Activated CD4-positive, alpha-beta T cell treated with anti-CD3 and anti-CD28 coated beads, Interleukin-2, amount 50 U/mL, for 24 hours (primary cell): ENCODE measurements around the gene SLC25A47.
"Not testable (repeated sequence)": the region's sequence is repeated elsewhere in the genome, so short reads cannot be mapped to it uniquely, and the experiment has no call there.

Experiments
- DNase-seq, 2 donors: peaks; one replicate each; pipeline ENCODE4 v3.0.0-alpha.2; 2020; ENCODE audit warnings: low read depth in 1 of 2, low spot score in 1 of 2

SLC25A47 gene

DNA sequence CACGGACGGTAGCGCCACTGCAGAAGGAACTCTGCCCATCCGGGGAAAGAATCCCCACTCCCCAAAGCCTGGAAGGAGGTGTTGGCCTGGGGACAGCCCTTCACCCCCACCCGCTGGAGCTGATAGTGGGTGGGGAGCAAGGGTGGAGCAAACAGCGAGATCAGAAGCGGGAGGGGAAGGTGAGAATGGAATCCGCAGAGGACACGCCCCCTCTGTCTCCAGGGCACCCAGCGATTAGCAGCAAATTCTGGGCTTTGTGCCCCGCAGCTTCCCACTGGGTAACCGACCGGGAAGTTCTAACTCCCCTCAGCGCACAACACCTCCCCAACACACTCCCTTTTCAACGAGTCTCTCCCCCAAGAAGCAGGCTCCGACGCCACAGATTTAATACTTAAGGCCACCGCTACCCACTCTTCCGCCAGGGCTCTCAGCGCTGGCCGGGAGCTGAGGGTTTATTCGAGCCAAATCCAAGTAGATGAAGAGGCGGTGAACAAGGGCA is 18.3 kb upstream of the SLC25A47 start:
- DNase-seq, result no peak

DNA sequence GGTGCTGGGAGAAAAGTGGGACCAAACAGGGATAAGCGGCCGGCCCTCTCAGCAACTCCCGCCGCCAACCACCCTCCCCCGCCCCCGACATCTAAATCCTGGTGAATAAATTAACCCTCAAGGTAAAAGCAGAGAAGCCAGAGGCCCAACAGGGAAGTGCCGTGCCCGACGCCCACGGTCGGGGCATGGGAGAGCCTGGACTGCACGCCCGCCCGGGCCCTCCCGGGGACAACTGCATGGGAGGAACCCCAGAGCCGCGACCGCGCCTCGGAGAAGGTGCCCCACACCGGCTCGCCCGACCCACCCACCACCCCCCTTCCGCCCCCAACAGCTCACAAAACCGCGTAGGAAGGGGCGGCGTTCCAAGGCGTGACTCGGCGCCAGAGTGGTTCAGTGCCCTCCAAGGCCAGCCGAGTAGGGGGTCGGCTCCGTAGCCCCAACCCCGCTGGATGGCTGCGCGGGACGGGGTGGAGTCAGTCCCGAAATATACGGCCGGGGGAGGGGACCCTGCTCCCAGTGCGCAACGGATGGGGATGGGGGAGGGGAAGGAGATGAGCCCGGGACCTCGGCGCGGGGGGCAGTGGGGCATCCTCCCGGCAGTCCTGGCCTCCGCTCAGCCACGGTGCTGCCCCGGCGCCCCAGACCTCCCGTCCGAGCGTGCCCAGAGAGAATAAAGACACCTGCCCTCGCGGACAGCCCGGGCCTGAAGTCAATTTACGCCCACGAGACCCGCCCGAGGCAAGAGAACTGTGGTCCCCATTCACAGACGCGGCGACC is 17.6 kb upstream of the SLC25A47 start:
- DNase-seq, result no peak

DNA sequence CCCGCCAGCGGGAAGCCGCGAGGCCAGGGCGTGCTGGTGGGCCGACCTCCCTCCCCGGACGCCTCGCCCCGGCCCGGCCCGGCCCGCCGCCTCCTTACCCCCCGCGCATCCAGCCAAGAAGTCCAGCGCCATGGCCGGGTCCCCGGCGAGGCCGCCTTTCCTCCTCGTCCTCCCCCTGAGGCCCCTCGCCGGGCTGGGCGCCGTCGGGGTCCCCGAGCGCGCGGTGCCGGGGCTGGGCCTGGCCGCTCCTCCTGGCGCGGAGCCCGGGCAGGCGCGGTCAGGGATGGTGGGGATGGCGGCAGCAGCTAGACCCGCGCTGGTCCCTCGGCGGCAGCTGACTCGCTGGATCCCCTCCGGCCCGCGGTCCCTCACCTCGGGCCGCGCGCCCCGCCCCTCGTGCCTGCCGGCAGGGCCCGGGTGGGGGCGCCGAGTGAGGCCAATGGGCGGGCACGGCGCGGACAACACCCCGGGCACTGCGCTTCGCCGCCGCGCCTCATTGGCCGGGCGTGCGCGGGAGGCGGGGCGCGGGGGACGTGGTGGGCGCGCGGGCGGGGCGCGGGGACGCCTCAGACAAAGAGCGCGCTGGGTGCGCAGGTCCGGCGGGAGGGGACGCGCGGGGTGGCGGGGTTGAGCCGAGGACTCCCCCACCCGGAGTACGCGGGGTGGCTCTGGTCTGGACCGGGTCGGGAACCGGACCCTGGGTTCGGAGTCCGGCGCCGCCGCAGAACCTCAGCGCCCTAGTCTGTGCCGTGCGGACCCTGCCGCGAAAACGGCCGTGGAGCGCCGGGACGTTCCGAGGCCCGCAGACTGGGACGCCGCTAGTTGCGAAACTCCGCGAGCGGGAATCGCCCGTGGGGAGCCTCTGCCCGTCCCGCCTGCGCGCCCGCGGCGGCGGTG is 16.8 kb upstream of the SLC25A47 start, which contains the start of gene SLC25A29:
TSS of gene SLC25A29 (minus strand) at position 344 of the 897 bp plus-strand sequence. CDS start at position 132, 212 bp downstream.
- DNase-seq, result peak; percentile 41 to 43

DNA sequence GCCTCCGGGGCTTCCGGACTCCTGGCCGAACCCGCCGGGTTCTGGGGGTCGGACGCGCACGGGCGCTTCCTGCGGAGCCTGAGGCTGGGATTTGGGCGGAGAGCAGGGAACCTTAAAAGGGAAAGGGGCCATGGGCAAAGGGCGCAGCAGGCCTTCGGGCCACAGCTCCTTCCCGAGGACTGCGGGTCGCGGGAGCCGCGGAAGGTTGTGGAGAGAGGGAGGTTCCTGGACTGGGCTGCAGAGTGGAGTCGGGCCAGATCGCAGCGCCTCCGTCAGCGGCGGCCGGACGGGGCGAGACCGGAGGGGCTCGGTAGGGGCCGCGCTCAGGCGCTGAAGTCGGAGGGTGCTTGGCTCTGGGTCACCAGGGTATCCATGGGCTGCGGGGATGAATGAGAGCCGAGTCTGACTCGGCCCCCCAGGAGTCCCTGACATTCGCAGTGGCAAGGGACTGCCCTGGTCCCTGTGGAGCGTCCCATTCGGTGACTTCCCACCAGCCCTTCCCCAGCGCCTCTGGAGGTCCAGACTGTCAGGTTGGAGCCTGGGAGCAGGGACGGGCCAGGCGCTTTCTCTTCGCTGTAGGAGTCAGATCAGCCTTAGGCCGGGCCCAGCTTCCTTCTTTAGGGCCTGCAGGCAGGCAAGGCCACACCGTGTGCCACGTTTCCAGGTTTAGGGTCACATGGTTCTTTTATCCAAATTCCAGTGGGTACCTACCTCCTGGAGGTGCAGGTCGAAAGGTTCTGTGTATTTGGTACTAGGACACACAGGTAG is 16.0 kb upstream of the SLC25A47 start:
- DNase-seq, result no peak

DNA sequence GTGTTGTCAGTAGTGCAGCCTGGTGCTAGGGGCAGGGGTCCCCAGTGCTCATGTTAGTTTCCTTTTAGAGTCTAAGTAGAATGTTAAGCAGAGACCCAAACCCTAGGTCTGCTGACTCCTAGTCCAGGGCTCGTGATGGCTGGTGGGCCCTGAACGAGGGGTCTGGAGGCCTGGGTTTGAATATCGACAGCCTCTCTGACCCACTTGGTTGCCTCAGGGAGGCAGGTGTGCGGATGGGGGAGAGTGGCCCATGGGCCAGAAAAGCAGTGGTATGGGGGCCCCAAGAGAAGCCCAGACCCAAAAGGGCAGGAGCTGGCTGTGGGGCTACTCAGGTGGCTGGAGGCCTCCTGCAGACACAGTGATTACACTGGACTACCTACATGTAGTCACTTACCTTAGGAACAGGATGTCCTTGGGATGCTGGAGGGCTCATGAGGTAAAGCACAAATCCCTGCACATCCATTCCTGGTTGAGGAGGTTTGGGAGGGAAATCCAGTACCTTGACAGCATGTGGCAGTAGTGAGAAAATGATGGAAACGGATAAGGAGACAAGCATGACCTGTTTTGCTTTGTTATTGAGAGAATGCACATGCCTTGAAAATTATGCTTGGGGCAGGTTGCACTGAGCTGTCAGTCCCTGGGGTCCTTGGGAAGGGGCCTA is 15.2 kb upstream of the SLC25A47 start:
- DNase-seq, result no peak

DNA sequence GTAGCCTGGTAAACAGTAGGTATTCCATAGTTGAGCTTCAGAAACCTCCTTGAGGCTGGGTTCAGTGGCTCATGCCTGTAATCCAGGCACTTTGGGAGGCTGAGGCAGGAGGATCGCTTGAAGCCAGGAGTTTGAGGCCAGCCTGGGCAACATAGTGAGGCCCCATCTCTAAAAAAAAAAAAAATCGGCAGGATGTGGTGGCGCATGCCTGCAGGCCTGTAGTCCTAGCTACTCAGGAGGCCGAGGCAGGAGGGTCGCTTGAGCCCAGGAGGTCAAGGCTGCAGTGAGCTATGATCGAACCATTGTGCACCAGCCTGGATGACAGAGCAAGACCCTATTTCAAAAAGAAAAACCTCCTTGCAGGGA is 14.7 kb upstream of the SLC25A47 start:
- DNase-seq, result not testable (repeated sequence)

DNA sequence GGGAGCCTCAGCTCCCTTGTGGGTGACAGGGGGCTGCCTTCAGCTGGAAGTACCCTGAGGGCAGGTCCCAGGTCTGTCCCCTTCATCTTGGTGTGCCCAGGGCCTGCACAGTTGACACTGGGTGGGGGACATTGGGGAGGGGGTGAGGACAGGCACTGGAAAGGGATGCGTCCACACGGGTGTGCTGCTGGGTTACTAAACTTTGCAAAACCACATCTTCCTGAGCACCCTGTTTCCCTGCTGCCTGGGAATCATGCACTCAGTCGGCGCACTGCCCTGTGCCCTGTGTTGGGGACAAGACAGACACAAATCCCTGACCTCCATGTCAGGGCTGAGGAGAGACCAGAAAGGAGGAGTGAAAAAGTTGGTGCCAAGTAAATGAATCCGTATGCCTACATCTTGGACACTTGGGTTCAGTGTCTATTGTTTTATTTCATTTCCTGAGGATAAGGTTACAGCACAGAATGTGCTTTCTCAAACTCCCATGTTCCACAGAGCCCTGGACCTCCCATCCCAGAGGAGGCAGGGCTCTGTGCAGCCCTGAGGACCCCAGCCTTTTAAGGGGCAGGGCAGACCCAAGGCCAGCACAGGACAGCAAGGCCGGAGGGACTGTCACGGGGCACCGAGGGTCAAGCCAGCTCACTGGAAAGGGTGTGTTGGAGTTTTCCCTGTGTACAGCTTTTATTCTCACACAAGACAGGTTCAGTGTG is 14.0 kb upstream of the SLC25A47 start:
- no peak for DNase-seq

DNA sequence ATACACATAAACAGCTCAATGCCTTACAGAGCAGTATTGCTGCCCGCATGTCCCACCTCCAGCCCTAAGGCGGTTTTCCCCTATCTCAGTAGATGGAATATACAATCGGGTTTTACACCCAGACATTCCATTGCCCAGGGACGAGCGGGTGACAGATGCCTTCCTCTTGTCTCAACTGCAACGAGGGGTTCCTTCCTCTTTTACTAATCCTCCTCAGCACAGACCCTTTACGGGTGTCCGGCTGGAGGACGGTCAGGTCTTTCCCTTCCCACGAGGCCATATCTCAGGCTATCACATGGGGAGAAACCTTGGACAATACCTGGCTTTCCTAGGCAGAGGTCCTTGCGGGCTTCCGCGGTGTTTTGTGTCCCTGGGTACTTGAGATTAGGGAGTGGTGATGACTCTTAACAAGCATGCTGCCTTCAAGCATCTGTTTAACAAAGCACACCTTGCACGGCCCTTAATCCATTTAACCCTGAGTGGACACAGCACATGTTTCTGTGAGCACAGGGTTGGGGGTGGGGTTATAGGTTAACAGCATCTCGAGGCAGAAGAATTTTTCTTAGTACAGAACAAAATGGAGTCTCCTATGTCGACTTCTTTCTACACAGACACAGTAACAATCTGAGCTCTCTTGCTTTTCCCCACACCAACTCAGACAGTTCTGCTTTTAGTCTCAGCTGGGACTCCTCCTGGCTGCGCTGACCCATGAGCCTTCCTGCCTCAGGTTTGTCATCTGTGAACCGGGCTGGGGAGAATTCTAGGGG is 10.8 kb upstream of the SLC25A47 start:
- DNase-seq, result not testable (repeated sequence)

DNA sequence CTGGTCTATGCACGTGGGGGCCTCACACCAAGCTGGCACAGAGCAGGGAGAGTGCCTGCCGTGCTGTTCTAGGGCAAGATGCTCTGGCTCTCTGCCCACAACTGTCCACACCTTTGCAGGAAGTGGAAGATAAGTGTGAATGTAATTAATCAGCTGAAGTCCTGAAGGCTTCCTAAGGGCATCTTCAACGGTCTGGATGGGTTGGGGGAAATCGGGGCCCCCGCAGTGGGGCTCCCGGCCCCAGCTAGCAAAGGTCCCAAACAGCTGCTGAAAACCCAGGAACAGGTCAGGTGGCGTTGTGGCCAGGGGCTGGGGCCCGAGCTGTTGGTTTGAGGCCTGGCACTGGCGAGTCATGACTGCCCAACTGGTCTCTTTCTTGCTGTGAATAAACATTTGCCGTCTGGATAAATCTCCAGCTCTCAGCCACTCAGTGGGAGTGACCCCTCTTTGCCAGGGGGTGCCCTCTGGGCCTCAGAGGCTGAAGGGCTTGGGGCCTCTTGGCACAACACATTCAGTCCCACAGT is 10.2 kb upstream of the SLC25A47 start:
- no peak for DNase-seq

DNA sequence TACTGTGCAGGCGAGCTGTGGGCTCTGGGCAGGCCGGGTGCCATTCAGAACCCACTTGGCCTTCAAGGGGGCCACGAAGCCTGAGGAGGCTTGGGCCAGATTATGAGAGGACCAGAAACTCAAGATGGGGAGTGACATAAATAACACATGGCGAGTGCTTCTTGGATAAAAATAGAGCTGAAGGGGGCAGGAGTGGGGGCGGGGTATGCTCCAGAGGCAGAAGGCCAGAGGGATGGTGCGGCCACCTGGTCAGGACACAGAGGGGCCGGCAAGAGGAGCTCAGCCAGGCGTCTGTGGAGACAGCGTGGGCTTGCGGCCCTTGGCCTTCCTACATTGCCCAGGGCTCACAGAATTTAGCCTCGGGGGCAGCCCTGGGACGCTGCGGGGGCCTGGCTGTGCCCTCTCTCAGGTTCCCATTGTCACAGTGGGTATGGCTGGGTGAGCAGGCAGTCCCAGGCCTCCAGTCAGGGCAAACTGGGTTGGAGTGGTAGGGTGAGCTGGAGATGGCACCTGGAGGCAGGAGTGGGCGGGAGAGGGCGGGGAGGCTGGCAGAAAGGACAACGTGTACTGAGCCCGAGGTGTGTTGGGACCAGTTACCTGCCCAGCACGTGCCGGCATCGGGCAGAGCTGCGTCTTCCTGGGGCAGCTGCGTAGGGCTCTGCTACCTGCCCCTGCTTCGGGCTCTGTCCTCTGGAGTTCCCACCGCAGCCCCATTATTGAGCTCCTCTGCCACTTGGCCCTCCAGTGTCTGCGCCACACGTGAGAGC is 9.5 kb upstream of the SLC25A47 start:
- no peak for DNase-seq

DNA sequence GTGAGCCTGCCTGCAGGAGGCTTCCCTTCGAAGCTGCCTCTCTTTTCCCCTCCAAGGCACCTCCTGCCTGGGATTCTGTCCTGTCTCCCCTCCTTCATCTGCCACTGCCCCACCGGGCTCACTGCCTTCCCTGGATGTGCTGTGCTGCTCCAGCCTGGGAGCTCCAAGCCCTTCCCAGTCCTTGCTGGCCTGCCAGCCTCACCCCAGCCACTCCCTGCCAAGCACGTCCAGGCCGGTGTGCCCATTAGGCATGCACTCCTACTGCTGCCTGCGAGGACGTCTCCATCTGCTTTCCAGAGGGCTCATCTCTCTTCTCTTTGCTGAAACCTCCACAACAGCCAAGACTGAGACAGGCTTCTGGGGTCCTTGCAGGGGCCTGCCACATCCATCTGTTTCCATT is 8.4 kb upstream of the SLC25A47 start:
- no peak for DNase-seq

DNA sequence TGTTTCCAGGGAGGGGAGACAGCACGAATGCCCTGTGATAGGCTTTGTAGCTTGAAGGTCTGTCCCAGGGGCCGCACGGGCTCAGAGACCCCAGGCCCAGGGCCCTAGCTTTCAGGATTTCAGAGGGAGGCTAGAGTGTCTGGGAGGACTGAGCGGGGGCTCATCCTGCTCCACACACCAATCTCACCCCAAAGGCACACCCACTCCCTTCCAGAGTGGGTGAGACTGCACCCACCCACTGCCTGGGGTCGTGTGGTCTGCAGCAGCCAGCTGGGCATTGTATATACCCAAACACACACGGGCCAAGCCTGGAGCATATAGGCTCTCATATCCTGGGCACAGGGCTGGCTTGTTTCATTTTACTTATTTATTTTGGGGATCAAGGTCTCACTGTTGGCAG is 5.8 kb upstream of the SLC25A47 start:
- no peak for DNase-seq

DNA sequence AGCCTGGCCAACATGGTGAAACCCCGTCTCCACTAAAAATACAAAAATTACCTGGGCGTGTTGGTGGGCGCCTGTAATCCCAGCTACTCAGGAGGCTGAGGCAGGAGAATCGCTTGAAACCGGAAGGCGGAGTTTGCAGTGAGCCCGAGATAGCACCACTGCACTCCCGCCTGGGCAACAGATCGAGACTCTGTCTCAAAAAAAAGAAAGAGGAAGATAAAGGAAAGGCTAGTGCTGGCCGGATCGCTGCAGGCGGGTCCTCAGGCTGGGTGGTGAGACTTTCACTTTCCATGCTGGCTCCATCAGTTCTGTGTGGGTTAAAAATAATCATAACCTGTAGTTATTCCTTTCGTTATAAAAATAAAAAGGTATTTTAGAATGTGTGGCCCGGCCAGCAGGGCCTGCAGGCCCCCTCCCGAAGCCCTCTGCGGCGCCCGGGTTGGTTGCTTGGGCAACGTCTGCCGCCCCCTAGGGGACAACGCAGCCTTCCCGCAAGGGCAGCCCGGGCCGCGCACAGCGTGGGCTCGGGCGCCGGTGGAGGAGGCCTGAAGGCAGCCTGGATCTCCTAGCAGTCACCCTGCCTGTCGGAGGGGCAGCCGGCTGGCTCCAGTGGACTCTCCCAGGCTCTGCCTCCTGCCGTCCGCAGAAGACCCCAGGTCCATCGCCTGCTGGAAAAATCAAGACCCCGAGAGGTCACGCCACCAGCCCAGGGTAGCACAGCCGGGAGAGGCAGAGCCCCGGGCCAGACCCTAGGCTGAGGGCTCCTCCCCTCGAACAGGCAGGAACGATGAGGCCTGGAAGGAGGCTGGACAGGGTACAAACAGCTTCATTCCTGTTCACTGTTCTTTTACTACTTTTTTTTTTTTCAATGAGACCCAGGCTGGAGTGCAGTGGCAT is 5.0 kb upstream of the SLC25A47 start:
- peak; percentile 35 to 44 for DNase-seq

DNA sequence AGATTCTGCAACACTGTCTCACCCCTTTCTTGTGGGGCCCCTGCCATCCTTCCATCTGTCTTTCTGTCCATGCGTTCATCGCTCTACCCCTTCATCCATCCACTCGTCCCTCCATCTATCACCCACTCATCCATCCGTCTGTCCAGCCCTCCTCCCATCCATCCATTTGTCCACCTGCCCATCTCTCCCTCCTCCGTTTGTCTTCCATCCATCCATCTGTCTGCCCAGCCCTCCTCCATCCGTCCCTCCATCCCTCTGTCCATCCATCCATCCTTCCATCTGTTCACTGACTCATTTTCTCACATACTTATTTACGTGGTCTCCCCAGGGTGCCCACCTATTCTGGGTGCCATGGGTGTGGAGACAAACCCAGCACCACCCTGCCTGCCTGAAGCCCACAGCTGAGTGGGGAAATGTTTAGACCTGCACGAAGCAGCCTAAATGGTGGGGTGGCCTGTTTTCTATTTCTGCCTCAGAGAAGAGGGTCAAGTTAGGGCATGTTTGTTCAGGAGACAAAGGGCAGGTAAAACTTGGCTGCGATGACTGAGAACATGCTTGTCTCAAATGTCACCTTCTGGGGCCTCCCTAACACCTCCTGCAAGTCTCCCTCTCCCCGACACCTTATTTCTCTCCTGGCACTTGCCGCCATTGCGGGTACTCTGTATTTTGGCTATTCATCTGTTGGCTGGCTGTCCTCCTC is 2.8 kb upstream of the SLC25A47 start:
- DNase-seq, result no peak

DNA sequence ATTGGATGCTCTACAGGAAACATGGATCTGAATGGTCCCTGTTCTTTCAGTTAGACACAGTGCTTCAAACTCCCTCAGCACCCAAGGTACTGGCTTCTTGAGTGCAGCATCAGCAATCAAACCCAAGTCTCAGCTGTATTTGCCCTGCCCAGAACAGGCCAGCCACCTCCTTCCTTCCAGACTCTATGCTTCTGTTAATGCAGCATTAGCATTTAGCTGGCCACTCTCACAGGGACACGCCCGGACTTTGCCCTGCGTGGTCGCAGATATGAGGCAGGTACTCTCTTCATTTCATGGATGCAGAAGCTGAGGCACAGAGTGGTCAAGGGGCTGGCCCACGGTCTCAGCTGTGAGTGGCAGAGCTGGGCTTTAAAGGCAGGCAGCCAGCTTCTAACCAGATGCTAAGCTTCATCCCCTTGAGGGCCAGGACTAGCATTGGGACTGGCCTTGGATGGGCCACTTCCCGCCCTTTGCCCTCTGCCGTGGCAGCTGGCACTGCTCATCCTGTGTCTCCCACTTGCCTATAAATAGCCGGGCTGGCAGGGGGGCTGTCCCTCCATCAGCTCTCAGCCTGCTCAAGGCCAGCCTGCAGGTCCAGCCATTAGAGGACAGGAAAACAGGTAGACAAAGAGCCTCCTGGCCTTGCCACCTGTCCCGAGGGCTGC is 1.5 kb upstream of the SLC25A47 start:
- no peak for DNase-seq
